ENCODE measurements around the gene ADAP2. TPM values are rescaled to one million over a fixed set of nuclear protein-coding genes. Genes with fewer than 3 reads are reported as not detected.
A peak's percentile ranks its signal among the peaks of the same experiment; 100 is the strongest.
"Not testable (repeated sequence)": the region's sequence is repeated elsewhere in the genome, so short reads cannot be mapped to it uniquely, and the experiment has no call there.

Gene ADAP2
- total RNA-seq, 1 donor from 2014 or later = 0.20 TPM

DNA sequence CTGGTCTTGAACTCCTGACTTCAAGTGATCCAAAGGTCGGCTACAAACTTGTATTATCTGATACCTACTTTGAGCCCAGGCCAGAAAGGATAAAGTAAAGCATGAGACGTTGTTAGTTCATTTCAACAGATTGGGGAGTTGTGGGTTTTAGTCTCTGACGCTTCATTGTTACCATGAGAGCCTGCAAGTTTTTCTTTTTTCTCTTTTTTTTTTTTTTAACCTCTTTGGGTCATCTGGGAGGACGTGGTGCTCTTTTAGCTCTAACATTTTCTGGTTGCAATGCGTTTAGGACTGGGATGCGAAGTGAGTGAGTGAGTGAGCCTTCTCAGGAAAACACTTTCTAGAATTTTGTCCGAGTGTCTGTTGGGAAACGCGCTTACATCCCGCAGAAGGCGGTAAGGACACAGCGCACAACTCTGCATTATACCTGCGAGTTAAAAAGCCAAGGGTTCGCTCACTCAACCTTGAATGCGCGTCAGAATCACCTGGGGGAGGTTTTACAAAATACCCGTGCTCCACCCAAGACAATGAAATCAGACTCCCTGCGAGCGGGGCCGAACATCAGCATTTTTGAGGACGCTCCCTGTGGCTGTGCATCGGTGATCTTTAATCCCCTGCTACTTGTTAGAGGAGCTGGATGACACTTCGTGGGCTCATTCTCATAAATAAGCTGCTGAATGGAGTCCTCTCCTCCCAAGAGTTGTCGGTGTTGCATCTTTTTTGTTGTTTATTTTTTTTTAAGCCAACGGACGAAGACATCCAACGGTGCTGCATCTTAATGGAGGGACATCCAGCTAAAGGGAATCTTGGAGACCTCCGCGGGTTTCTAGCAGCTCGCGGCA is 48.5 kb downstream of the ADAP2 start:
- DNase-seq (ENCODE audit: low read depth in 2 of 2) = peak in 1 of 2 donors; percentile 45

DNA sequence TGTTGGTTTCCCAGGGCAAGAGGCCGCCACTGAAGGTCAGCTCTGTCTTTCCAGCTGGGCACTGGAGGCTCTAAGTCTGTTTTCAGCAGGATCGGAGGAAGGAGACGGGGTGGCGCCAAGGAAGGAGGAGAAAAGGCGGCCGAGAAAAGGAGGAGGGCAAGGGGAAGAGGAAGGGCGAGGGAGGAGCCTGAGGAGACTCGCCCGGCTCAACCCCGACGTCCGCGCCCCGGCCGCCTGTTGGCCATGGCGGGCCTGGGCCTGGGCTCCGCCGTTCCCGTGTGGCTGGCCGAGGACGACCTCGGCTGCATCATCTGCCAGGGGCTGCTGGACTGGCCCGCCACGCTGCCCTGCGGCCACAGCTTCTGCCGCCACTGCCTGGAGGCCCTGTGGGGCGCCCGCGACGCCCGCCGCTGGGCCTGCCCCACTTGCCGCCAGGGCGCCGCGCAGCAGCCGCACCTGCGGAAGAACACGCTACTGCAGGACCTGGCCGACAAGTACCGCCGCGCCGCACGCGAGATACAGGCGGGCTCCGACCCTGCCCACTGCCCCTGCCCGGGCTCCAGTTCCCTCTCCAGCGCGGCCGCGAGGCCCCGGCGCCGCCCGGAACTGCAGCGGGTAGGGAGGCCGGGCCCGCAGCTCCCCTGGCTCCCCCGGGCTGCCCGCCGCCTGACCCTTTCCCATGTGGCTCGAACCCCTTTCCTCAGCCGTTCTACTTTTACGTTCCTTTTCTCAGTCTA is 49.3 kb downstream of the ADAP2 start, which contains the start of gene RNF135:
RNF135 (plus strand) TSS at position 209 of the 737 bp plus-strand sequence; CDS start at position 244, 35 bp downstream.
- peak; percentile 69 to 81 for DNase-seq (ENCODE audit: low read depth in 2 of 2)

DNA sequence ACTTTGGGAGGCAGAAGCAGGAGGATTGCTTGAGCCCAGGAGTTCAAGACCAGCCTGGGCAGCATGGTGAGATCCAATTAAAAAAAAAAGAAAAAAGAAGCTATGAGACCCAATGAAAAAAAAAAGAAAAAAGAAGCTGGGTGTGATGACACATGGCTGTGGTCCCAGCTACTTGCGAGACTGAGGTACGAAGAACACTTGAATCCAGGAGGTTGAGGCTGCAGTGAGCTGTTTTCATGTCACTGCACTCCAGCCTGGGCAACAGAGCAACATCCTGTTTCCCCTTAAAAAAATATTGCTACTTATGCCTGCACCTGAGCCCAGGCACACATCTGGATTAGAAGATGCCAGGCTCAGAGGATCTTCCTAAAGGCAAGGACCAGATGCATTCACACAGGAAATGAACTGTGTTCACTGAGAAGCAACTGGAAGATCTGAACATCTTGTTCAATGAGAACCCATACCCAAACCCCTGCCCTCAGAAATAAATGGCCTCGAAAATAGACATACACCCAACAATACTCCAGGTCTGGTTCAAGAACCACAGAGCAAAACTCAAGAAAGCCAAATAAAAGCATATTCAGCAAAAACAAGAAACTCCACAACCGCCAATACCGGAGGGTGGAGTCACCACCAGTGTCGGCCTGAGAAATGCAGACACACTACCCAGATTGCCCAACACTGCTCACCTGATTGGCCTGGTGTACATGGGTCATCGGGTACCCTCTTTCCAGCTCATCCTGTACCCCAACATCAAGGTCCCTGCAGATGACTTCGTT is 53.5 kb downstream of the ADAP2 start:
- no peak for DNase-seq (ENCODE audit: low read depth in 2 of 2)

DNA sequence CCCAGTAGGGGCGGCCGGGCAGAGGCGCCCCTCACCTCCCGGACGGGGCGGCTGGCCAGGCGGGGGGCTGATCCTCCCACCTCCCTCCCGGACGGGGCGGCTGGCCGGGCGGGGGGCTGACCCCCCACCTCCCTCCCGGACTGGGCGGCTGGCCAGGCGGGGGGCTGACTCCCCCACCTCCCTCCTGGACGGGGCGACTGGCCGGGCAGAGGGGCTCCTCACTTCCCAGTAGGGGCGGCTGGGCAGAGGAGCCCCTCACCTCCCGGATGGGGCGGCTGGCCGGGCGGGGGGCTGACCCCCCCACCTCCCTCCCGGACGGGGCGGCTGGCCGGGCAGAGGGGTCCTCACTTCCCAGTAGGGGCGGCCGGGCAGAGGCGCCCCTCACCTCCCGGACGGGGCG is 58.2 kb downstream of the ADAP2 start:
- not testable (repeated sequence) for DNase-seq (ENCODE audit: low read depth in 2 of 2)

GRCh38 chr17:30981531-30982519 is 60.1 kb downstream of the ADAP2 start:
- no peak for DNase-seq (ENCODE audit: low read depth in 2 of 2)

GRCh38 chr17:30982855-30983254 is 61.1 kb downstream of the ADAP2 start:
- DNase-seq (ENCODE audit: low read depth in 2 of 2) = no peak

DNA sequence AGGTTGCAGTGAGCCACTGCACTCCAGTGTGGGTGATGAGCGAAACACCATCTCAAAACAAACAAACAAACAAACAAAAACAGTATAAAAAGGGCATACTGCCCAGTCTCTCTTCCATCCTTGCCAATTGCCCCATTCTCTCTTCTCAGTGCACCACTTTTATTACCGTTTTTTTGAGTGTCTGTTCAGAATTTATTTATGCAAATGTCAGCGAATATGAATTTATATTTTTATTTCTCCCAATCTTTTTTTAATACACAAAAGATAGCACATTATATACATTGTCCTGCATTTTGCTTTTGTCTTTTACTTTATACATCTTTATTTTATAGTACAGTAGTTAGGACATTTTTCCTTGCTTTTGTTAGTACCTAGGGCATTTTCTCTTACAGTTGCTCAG is 68.7 kb downstream of the ADAP2 start:
- no peak for DNase-seq (ENCODE audit: low read depth in 2 of 2)

GRCh38 chr17:30992551-30992950 is 70.8 kb downstream of the ADAP2 start:
- no peak for DNase-seq (ENCODE audit: low read depth in 2 of 2)

DNA sequence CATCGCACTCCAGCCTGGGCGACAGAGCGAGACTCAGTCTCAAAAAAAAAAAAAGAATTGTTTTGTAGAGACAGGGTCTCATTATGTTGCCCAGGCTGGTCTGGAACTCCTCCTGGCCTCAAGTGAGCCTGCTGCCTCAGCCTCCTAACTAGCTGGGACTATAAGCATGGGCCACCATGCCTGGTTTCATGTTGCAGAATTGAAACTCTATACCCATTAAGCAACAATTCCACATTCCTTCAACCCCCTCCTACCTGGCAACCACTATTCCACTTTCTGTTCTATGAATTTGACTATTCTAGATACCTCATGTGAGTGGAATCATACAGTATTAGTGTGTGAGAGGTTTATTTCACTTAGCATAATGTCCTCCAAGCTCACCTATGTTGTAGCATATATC is 73.6 kb downstream of the ADAP2 start:
- DNase-seq (ENCODE audit: low read depth in 2 of 2) = no peak

DNA sequence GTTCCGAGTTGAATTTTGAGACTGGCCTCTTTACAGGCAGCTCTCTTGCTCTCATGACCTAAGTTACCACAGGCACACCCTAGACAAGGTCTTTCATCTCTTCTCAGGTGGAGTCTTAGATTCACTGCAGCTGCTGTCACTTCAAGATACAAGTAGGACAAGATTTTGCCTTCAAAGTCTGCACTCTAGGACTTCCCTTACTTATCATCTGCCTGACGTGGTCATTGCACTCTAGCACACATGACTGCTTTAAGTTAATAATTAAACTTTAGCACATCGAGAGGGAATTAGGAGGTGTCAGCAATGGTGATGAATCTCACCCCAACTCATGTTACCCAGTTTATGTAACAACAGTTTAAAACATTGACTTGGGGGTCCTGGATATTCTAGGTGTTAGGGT is 74.7 kb downstream of the ADAP2 start:
- no peak for DNase-seq (ENCODE audit: low read depth in 2 of 2)

- DNase-seq (ENCODE audit: low read depth in 2 of 2) = no peak
Measured at GRCh38 chr17:30997270-30997669, 75.5 kb downstream of the ADAP2 start.

DNA sequence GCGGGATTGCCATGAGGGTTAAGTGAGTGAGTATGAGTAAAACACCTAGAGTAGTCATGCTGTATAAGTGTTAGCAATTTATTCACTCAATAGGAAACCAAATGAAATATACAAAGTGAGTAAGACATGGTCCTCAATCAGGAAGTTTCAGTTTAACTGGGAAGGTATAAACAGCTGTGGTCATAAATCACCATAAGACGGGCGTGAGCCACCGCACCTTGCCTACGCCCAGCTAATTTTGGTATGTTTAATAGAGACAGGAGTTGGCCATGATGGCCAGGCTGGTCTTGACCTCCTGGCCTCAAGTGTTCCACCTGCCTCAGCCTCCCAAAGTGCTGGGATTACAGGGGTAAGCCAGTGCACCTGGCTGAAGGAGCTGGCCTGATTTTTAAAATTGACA is 76.1 kb downstream of the ADAP2 start:
- no peak for DNase-seq (ENCODE audit: low read depth in 2 of 2)

DNA sequence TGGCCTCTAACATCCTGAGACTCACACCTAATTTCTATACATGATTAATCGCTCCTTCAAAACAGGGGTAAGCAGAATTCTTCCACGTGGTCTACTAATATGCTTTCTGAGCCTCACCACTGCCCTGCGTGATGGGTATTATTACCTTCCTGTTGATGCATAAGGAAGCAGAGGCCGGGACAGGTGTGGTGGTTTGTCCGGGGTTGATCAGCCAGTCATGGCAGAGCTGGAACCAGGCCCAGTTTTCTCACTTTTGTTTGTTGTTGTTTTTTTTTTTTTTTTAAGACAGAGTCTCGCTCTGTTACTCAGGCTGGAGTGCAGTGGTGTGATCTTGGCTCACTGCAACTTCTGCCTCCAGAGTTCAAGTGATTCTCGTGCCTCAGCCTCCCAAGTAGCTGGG is 80.3 kb downstream of the ADAP2 start:
- DNase-seq (ENCODE audit: low read depth in 2 of 2) = no peak

DNA sequence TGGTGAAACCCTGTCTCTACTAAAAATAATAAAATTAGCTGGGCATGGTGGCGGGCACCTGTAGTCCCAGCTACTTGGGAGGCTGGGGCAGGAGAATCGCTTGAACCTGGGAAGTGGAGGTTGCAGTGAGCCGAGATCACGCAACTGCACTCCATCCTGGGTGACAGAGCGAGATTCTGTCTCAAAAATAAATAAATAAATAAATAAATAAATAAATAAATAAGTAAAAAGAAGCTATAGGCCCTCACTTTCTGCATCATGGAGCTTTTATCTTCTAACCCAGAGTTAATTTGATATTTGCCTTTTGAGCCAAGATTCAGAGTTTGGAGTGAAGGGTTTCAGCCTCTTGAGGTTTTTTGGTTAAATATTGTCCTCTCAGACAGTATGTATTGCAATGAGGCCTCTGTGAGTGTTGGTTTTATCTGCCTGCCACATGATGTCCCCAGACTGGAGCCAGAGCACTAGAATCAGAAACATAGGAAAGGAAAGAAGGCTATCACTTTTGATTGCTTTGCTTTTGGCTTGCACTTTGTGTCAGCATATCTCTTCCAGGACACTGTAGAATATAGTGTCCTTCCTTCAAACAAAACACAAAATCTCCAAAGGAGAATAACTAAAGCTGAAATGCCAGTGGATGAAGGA is 81.6 kb downstream of the ADAP2 start:
- no peak for DNase-seq (ENCODE audit: low read depth in 2 of 2)

DNA sequence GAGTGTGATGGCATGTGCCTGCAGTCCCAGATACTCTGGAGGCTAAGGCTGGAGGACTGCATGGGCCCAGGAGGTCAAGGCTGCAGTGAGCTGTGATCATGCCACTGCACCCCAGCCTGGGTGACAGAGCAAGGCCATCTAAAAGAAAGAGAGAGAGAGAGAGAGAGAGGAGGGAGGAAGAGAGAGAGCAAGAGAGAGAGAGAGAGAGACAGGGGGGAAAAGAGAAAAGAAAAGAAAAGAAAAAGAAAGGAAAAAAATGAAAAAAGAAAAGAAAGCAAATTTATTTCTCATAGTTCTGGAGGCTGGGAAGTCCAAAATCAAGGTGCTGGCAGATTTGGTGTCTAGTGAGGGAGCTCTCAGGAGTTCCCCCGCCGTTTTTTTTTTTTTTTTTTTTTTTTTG is 82.4 kb downstream of the ADAP2 start:
- DNase-seq (ENCODE audit: low read depth in 2 of 2) = no peak

GRCh38 chr17:31007695-31008373 is 86.1 kb downstream of the ADAP2 start:
- DNase-seq (ENCODE audit: low read depth in 2 of 2) = no peak

DNA sequence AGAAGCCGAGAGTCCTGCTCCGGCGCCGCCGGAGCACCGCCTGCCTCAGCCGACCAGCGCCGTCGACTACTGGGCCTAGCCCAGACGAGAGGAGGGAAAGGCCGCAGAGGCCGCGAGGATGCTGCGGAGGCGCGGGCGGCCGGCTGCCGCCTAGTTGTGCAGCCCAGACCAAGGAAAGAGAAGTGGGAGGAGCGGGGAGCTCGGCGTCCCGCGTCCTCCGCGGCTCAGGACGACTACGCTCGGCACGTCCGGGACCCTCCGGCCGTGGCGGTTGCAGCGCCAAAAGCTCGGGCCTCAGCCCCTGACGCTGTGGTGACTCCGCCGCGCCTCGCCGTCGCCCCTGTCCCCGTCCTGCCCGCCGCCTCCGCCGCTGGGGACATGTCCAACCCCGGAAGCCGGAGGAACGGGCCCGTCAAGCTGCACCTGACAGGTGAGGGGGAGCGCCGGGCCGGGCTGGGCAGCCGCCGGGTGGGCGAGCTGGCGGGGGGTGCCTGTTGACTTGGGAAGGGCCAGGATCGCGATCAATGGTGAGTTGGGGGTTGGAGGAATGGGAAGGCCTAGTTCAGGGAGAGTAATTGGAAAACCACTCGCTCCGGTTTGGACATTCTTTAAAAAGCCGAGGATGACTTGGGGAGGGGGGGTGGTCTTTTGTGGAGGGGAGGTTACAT is 86.8 kb downstream of the ADAP2 start:
- DNase-seq (ENCODE audit: low read depth in 2 of 2) = peak; percentile 45 to 55
